B cell (primary cell): Measurements from ENCODE around the gene ATP8A2. TPM values are rescaled to one million over a fixed set of nuclear protein-coding genes. Genes with fewer than 3 reads are reported as not detected.

Source experiments
- ATAC-seq: fragments of 200-7000 bp; cut with Tn5 transposase; one replicate; pipeline ENCODE4 v1.10.0; 2021; ENCODE audit warnings: low read depth, mild to moderate bottlenecking, moderate number of reproducible peaks, moderate library complexity
- CTCF ChIA-PET: fragments of 350-600 bp; sonication (Branson Sonifier 250); formaldehyde crosslinking; loops from one replicate; lab custom pipeline; 2021; ENCODE audit warnings: antibody characterized with exemption, inconsistent platforms; lab: Charles Lee
- POLR2A ChIA-PET: fragments of 350-600 bp; sonication (Branson Sonifier 250); formaldehyde crosslinking; loops from one replicate; lab custom pipeline; 2021; ENCODE audit warnings: antibody characterized with exemption; lab: Charles Lee
- DNase-seq: peaks from one replicate; pipeline ENCODE4 v3.0.0; 2013
- H2AFZ ChIP-seq: 2 replicates; pipeline ENCODE4 v1.6.1; 2012; ENCODE audit warnings: mild to moderate bottlenecking, low read depth, low read length; ENCODE audit not compliant: insufficient read depth, poor library complexity, severe bottlenecking
- H3K27ac ChIP-seq, 2 donors: 1 replicate in 1 of 2; 2 replicates in 1 of 2; pipeline ENCODE4 v1.5.1; 2012 to 2013; ENCODE audit warnings: low read length in 2 of 2, mild to moderate bottlenecking in 2 of 2, moderate library complexity in 1 of 2
- H3K27me3 ChIP-seq, 4 experiments: fragments of 200-600 bp in 1 of 4; sonication (generic) in 1 of 4; replicated peaks in 1 of 4; 1 replicate in 2 of 4; 2 replicates in 2 of 4; pipeline versions ENCODE4 v1.6.1 to v1.7.0; 2013 to 2016; ENCODE audit warnings: low read length in 3 of 4, mild to moderate bottlenecking in 2 of 4, mixed read lengths in 1 of 4, moderate library complexity in 1 of 4; ENCODE audit not compliant: insufficient read depth in 4 of 4, control insufficient read depth in 3 of 4; ENCODE audit errors: control extremely low read depth in 1 of 4
- H3K36me3 ChIP-seq, 2 experiments: replicated peaks in 1 of 2; 1 replicate in 1 of 2; 2 replicates in 1 of 2; pipeline versions ENCODE4 v1.6.1 to v1.7.1; 2013; ENCODE audit warnings: low read length in 1 of 2; ENCODE audit not compliant: insufficient read depth in 2 of 2, control insufficient read depth in 1 of 2; ENCODE audit errors: control extremely low read depth in 1 of 2, extremely low read depth in 1 of 2
- H3K4me1 ChIP-seq, 2 donors: fragments of 200-600 bp in 1 of 2; sonication (generic) in 1 of 2; 1 replicate in 1 of 2; 2 replicates in 1 of 2; pipeline versions ENCODE4 v1.5.1 to v1.6.1; 2013 to 2017; ENCODE audit warnings: low read length in 2 of 2; ENCODE audit not compliant: control insufficient read depth in 2 of 2, insufficient read depth in 2 of 2
- H3K4me2 ChIP-seq: replicated peaks from 2 replicates; pipeline ENCODE3; 2012; ENCODE audit warnings: mild to moderate bottlenecking, low read depth, low read length; ENCODE audit not compliant: poor library complexity, severe bottlenecking
- H3K4me3 ChIP-seq, 5 experiments: fragments of 200-600 bp in 1 of 5; sonication (generic) in 1 of 5; 1 replicate in 3 of 5; 2 replicates in 2 of 5; pipeline versions ENCODE4 v1.5.1 to v1.7.0; 2011 to 2016; ENCODE audit warnings: low read length in 4 of 5, mild to moderate bottlenecking in 4 of 5, low read depth in 2 of 5, control low read depth in 1 of 5, moderate library complexity in 1 of 5; ENCODE audit not compliant: insufficient read depth in 1 of 5; ENCODE audit errors: control extremely low read depth in 1 of 5, extremely low read depth in 1 of 5
- H3K79me2 ChIP-seq: fragments of 200-600 bp; sonication (generic); one replicate; pipeline ENCODE4 v1.6.0; 2016; ENCODE audit warnings: low read length; ENCODE audit not compliant: control insufficient read depth, insufficient read depth
- H3K9ac ChIP-seq: fragments of 200-600 bp; sonication (generic); 2 replicates; pipeline ENCODE4 v1.6.1; 2017; ENCODE audit warnings: mild to moderate bottlenecking, low read length, moderate library complexity
- H3K9me3 ChIP-seq, 3 donors: one replicate each; pipeline versions ENCODE4 v1.6.1 to v1.7.1; 2013; ENCODE audit warnings: low read length in 2 of 3; ENCODE audit not compliant: control insufficient read depth in 2 of 3, insufficient read depth in 1 of 3; ENCODE audit errors: control extremely low read depth in 1 of 3
- H4K20me1 ChIP-seq: 2 replicates; pipeline ENCODE4 v1.6.0; 2012; ENCODE audit warnings: mild to moderate bottlenecking, low read length; ENCODE audit not compliant: insufficient read depth, control insufficient read depth, poor library complexity, severe bottlenecking
- H3K27ac Mint-ChIP-seq: one replicate; pipeline ENCODE4 v1.8.0; 2021; ENCODE audit warnings: mixed read lengths
- H3K27me3 Mint-ChIP-seq: one replicate; pipeline ENCODE4 v1.8.0; 2021; ENCODE audit warnings: mixed read lengths
- H3K4me1 Mint-ChIP-seq: one replicate; pipeline ENCODE4 v1.8.0; 2021; ENCODE audit warnings: mixed read lengths
- H3K4me3 Mint-ChIP-seq: one replicate; pipeline ENCODE4 v1.8.0; 2021; ENCODE audit warnings: mixed read lengths
- H3K9me3 Mint-ChIP-seq: one replicate; pipeline ENCODE4 v1.8.0; 2022; ENCODE audit warnings: mixed read lengths; ENCODE audit not compliant: insufficient read depth
- CTCF ChIP-seq: fragments of 200-600 bp; IDR thresholded peaks from one replicate; pipeline ENCODE4 v1.8.0; 2022; ENCODE audit warnings: antibody characterized with exemption, mild to moderate bottlenecking
- EZH2 ChIP-seq: IDR thresholded peaks from 2 replicates; pipeline ENCODE4 v1.6.1; 2012; ENCODE audit warnings: borderline replicate concordance, low read depth, mild to moderate bottlenecking, moderate library complexity, low read length; ENCODE audit not compliant: insufficient read depth, poor library complexity, severe bottlenecking
- WGBS: methylation state at CpG from one replicate; pipeline ENCODE4 v1.1.5; 2013; ENCODE audit warnings: missing lambda C conversion rate; ENCODE audit not compliant: insufficient coverage; 5-methylcytosine and 5-hydroxymethylcytosine counted together
- intact Hi-C: fragments of 100-400 bp; cut with micrococcal nuclease; formaldehyde crosslinking; loops from one replicate; pipeline ENCODE4 v1.10.0; 2022
- polyA plus RNA-seq: library from polyadenylated mRNA; depleted of rRNA; stranded (reverse); fragments of >200 nt; gene quantifications from 2 replicates; pipeline ENCODE4 v1.2.3, GENCODE V29; 2012
- total RNA-seq, 2 donors: library from RNA; stranded (reverse); fragments of 120-200 nt in 1 of 2; gene quantifications; 1 replicate in 1 of 2; 2 replicates in 1 of 2; pipeline versions ENCODE4 v1.2.3 to v1.2.4, GENCODE V29; 2013 to 2022

ATP8A2 gene
- total and polyA plus RNA-seq, 2 donors (not counting 1 experiment from before 2014, with no cell fraction given), result not detected

GRCh38 chr13:25677956-25678355 is 306.2 kb downstream of the ATP8A2 start:
- Mint-ChIP-seq H3K4me1 (no peaks in the 10 kb centered on the region), H3K27me3 (peaks cover 4% of the 10 kb centered on the region), H3K27ac (no peak overlapping the region), H3K9me3 (peaks cover 5% of the 10 kb centered on the region), H3K4me3 (no peak overlapping the region)
- ChIA-PET CTCF (no interaction called here), POLR2A (no interaction called here)
- H3K9ac ChIP-seq, result no peak overlapping the region
- 89% methylated on average over 2 of the region's 2 CpGs for WGBS
- intact Hi-C loops, result no loop called here
- no peak overlapping the region for H3K4me3 ChIP-seq
- H3K27me3 ChIP-seq, result no peaks in the 10 kb centered on the region
- no peak overlapping the region for H3K4me2 ChIP-seq
- H4K20me1 ChIP-seq, result no peaks in the 10 kb centered on the region
- H2AFZ ChIP-seq, result no peak overlapping the region
- no peaks in the 10 kb centered on the region for H3K9me3 ChIP-seq
- no peak for TF ChIP-seq CTCF
- TF ChIP-seq EZH2, result no peak
- no peak overlapping the region for H3K27ac ChIP-seq
- no peak for ATAC-seq
- DNase-seq, result no peak
- no peaks in the 10 kb centered on the region for H3K79me2 ChIP-seq
- no peaks in the 10 kb centered on the region for H3K4me1 ChIP-seq
- H3K36me3 ChIP-seq, result no peaks in the 10 kb centered on the region

GRCh38 chr13:25678398-25678797 is 306.6 kb downstream of the ATP8A2 start:
- Histone ChIP-seq H3K27me3 (no peaks in the 10 kb centered on the region), H3K36me3 (no peaks in the 10 kb centered on the region), H2AFZ (no peak overlapping the region), H3K9me3 (no peaks in the 10 kb centered on the region), H3K4me3 (no peak overlapping the region), H3K79me2 (no peaks in the 10 kb centered on the region), H3K27ac (no peak overlapping the region), H3K4me1 (no peaks in the 10 kb centered on the region), H4K20me1 (no peaks in the 10 kb centered on the region), H3K9ac (no peak overlapping the region), H3K4me2 (no peak overlapping the region)
- CTCF ChIA-PET, result no interaction called here
- intact Hi-C loops, result no loop called here
- no peak overlapping the region for H3K4me3 Mint-ChIP-seq
- POLR2A ChIA-PET, result no interaction called here
- no peak overlapping the region for H3K27ac Mint-ChIP-seq
- no peaks in the 10 kb centered on the region for H3K4me1 Mint-ChIP-seq
- no peak for TF ChIP-seq EZH2
- TF ChIP-seq CTCF, result no peak
- DNase-seq (no peak), ATAC-seq (no peak)
- peaks cover 5% of the 10 kb centered on the region for H3K9me3 Mint-ChIP-seq
- peaks cover 4% of the 10 kb centered on the region for H3K27me3 Mint-ChIP-seq
- 74% methylated on average over 2 of the region's 2 CpGs for WGBS
